GM08714 (cell line): ENCODE measurements around the gene SUGP1.
"Not testable (repeated sequence)": the region's sequence is repeated elsewhere in the genome, so short reads cannot be mapped to it uniquely, and the experiment has no call there.

Source experiments
- H3K4me3 ChIP-seq: fragments of 200-500 bp; sonication (Bioruptor generic); 2 replicates; pipeline ENCODE4 v1.5.1; 2014; ENCODE audit warnings: mild to moderate bottlenecking, low read length, inconsistent platforms
- ZNF274 ChIP-seq: IDR thresholded peaks from 2 replicates; pipeline ENCODE4 v1.6.1; 2012; ENCODE audit warnings: mild to moderate bottlenecking, low read depth, low read length

SUGP1 gene

GRCh38 chr19:19320361-19321140, at the start of gene SUGP1, which contains the start of gene MAU2:
SUGP1 (minus strand) TSS chr19:19320509; CDS start chr19:19320496, 13 bp downstream.
MAU2 (plus strand) TSS chr19:19320829; CDS start chr19:19320860, 31 bp downstream.
- TF ChIP-seq ZNF274, result no peak
- peak within 1 kb of the TSS; percentile 74 for H3K4me3 ChIP-seq

GRCh38 chr19:19368087-19368486, 47.8 kb upstream of the SUGP1 start:
- no peak for TF ChIP-seq ZNF274
- no peak overlapping the region for H3K4me3 ChIP-seq

- H3K4me3 ChIP-seq, result no peak overlapping the region
- no peak for TF ChIP-seq ZNF274
Observed at GRCh38 chr19:19366434-19367396, 46.4 kb upstream of the SUGP1 start.

GRCh38 chr19:19362075-19362474, 41.8 kb upstream of the SUGP1 start:
- no peak for TF ChIP-seq ZNF274

DNA sequence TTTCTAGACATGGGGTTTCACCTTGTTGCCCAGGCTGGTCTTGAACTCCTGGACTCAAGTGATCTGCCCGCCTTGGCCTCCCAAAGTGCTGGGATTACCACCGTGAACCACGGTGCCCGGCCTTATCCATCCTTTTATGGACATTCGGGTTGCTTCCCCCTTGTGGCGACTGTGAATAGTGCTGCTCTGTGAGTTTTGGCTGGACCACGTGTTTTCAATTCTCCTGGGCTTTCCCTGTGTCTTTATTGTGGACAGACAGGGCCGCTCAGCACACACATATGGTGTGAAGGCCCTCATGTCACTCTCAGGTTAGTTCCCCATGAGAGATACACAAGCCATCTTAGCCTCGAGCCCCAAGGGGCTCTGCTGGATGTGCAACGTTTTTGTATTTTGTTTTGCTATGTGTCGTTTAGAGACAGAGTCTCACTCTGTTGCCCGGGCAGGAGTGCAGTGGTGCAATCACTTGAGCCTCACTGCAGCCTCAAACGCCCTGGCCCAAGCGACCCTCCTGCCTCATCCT, 40.8 kb upstream of the SUGP1 start:
- no peak overlapping the region for H3K4me3 ChIP-seq
- TF ChIP-seq ZNF274, result no peak

More at GRCh38 chr19:19362075-19362474, 41.8 kb upstream of the SUGP1 start:
- no peak overlapping the region for H3K4me3 ChIP-seq

DNA sequence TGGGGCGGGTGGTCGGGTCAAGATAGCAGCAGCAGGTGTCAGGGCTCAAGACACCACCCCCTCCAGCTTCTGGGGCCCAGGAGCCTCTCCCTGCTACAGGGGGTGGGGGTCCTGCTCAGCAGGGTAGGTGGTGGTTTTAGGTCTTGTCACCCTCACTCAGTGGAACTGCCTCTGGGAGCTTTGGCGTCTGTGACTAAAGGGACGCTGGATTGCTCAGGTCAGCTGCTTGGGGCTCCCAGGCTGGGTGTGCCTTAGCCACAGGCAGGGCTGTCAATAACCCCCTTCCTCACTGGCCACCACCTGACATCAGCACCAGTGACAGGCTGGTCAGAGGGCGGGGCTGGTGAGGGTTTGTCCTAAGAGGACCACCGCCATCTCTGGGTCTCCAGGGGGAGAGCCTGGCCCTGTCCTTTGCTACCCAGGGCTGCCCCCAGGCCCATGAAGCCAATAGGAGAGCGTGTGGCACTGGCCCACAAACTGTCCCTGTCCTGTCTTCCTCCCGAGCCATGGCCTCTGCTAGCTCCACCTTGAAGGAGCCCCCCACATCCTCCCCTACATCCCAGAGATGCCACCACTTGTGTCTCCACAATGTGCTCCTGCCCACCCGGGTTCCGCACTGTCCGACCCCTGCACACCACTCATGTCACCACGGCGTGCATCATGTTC, 36.7 kb upstream of the SUGP1 start:
- H3K4me3 ChIP-seq, result no peak overlapping the region
- no peak for TF ChIP-seq ZNF274

DNA sequence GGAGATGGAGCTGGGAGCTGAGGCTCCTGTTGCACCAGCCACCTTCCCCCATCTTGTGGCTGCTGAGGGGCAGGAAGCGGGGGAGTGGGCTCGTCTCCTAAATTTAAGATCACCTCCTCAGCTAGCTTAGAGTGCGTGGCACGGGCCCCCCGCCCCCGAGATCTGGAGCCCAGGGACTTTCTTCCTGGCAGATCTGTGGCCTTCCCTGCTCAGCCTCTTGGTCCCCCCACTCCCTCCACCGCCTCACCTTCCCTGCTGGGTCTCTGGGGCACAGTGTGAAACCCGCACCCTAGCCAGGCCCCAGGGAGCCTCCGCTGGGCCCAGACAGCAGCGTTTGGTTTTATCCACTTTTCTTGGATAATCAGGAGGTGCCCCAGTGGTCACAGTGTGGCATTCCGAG, 36.2 kb upstream of the SUGP1 start:
- H3K4me3 ChIP-seq, result no peak overlapping the region
- no peak for TF ChIP-seq ZNF274

DNA sequence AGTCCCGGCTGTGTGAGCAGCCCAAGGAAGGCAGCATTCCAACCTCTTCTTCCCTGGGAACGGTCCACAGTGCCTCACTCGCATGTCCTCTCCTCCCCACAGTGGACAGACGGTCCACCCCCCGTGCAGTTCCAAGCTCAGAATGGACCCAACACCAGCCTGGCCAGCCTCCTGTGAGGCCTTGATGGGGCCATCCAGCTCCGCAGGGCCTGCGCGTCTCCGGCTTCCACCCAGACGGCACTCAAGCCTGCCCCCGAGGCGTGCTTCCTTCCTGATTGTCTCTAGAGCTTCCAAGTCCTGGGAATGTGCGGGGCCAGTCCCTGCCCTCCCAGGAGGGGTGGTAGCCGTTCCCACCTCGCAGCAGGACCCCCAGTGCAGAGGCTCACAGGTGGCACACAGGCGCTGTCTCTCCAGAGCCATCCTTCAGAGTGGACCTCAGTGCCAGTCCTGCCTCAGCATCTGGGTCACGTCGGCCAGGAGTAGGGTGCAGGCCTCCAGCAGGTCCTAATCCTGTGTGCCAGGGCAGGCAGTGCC, 35.4 kb upstream of the SUGP1 start:
- H3K4me3 ChIP-seq, result no peak overlapping the region
- TF ChIP-seq ZNF274, result no peak

- no peak overlapping the region for H3K4me3 ChIP-seq
- no peak for TF ChIP-seq ZNF274
Observed at GRCh38 chr19:19354932-19355331, 34.6 kb upstream of the SUGP1 start.

DNA sequence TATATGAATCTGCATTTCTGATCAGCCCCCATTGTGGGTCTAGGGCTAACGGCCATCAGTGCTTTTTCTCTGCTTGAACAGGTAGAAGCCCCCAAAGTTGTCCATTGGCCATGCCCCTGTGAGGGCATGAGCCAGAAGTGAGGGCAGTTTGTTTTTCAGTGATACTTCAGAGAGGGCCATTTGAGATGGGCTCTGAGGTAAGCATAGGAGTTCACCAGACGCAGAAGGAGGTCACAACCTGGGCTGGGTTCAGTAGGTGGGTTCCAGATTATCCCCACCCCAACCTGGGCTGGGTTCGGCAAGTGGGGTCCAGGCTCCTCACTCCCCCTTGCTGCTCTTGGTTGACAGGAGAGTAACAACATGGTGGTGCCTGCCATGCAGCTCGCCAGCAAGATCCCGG, 33.7 kb upstream of the SUGP1 start:
- TF ChIP-seq ZNF274, result no peak
- H3K4me3 ChIP-seq, result no peak overlapping the region

DNA sequence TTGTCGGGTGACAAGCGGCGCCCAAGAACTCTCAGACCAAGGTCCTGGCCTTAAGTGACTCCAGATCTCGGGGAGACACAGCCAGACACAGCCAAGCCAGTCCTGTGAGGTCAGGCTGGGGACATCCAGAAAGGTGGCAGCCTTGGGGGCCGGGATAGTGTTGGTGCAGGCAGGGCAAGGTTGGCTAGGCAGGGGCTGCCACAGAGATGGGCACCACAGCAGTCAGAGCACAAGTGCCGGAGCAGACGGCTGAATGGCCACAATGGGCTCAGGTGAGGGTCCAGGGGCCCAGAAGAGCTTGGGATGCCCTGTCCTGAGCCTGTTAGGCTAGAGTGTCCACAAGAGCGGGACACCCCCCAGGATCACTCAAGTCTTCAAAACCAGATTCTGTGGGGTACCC, 32.5 kb upstream of the SUGP1 start:
- TF ChIP-seq ZNF274, result no peak
- no peak overlapping the region for H3K4me3 ChIP-seq

DNA sequence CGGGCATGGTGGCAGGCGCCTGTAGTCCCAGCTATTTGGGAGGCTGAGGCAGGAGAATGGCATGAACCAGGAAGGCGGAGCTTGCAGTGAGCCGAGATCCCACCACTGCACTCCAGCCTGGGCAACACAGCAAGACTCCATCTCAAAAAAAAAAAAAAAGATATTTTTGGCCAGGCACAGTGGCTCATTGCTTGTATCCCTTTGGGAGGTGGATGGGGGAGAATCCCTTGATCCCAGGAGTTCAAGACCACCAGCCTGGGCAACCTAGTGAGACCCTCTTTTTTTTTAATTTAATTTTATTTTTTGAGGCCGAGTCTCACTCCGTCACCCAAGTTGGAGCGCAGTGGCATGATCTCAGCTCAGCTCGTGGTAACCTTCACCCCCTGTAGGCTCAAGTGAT, 30.4 kb upstream of the SUGP1 start:
- H3K4me3 ChIP-seq, result not testable (repeated sequence)

DNA sequence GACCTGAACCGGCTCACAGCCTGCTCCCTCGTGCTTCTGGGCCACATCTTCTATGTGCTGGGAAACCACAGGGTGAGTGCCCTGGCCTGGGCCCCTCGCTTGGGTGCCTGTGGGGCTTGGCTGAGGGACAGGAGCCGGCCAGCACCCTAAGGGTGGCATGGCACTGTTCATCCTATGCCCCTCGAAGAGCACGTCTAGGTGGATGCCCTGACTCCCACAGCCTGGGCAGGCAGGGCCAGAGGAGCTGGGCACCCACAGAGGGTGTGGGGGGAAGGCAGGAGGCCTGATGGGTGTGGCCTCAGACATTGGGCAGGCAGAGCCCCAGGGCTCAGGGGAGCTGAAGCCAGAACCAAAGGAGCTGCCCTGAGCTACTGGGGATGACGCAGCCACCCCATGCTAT, 29.1 kb upstream of the SUGP1 start:
- no peak for TF ChIP-seq ZNF274

GRCh38 chr19:19348266-19348665, 28.0 kb upstream of the SUGP1 start:
- no peak overlapping the region for H3K4me3 ChIP-seq
- TF ChIP-seq ZNF274, result no peak

More for the DNA sequence above, 29.1 kb upstream of the SUGP1 start:
- no peak overlapping the region for H3K4me3 ChIP-seq
